GM15510 (cell line): ENCODE data around the gene COPZ2.

Source experiments
- POLR2A ChIP-seq: IDR thresholded peaks from 3 replicates; pipeline ENCODE4 v1.6.1; 2011; ENCODE audit warnings: borderline replicate concordance; ENCODE audit not compliant: insufficient read length; ENCODE audit errors: extremely low read depth

Gene COPZ2

GRCh38 chr17:48003417-48004151, 34.0 kb downstream of the COPZ2 start:
- no peak for TF ChIP-seq POLR2A

GRCh38 chr17:48002916-48003416, 34.6 kb downstream of the COPZ2 start:
- no peak for TF ChIP-seq POLR2A

- no peak for TF ChIP-seq POLR2A
Observed at GRCh38 chr17:48002266-48002915, 35.2 kb downstream of the COPZ2 start.

GRCh38 chr17:48001197-48001596, 36.4 kb downstream of the COPZ2 start:
- no peak for TF ChIP-seq POLR2A

GRCh38 chr17:47999582-47999981, 38.0 kb downstream of the COPZ2 start:
- no peak for TF ChIP-seq POLR2A

- TF ChIP-seq POLR2A: no peak
Observed at GRCh38 chr17:47998044-47998443, 39.6 kb downstream of the COPZ2 start.

- TF ChIP-seq POLR2A: no peak
Observed at GRCh38 chr17:47997586-47997985, 40.0 kb downstream of the COPZ2 start.

- no peak for TF ChIP-seq POLR2A
Observed at GRCh38 chr17:47996201-47996600, 41.4 kb downstream of the COPZ2 start.

GRCh38 chr17:47995241-47995935, 42.2 kb downstream of the COPZ2 start:
- no peak for TF ChIP-seq POLR2A

- no peak for TF ChIP-seq POLR2A
Observed at GRCh38 chr17:47994724-47995123, 42.9 kb downstream of the COPZ2 start.

- no peak for TF ChIP-seq POLR2A
Observed at GRCh38 chr17:47993964-47994363, 43.6 kb downstream of the COPZ2 start.

- TF ChIP-seq POLR2A: no peak
Observed at GRCh38 chr17:47993031-47993564, 44.5 kb downstream of the COPZ2 start.

GRCh38 chr17:47992216-47992615, 45.4 kb downstream of the COPZ2 start:
- TF ChIP-seq POLR2A: no peak

- no peak for TF ChIP-seq POLR2A
Observed at GRCh38 chr17:47990962-47991731, 46.5 kb downstream of the COPZ2 start.
